Endometrial microvascular endothelial cells (primary cell): Measurements from ENCODE around the gene TPRA1. TPM values are rescaled to one million over a fixed set of nuclear protein-coding genes. Genes with fewer than 3 reads are reported as not detected.

Experiments used
- in situ Hi-C: cut with HindIII; loops from 2 replicates; pipeline ENCODE4 v1.10.0; 2017; ENCODE audit warnings: low sequenced_read_pairs, low pct_unique_long_range_greater_than_20kb; ENCODE audit errors: inconsistent ontology term
- total RNA-seq: library from RNA; depleted of rRNA; stranded (reverse); fragments of >200 nt; gene quantifications from one replicate; pipeline ENCODE4 v1.2.3, GENCODE V29; 2015; ENCODE audit errors: inconsistent ontology term

TPRA1 gene
- total RNA-seq, 1 donor from 2014 or later, result 39.7 TPM

GRCh38 chr3:127598841-127599570, 8.5 kb upstream of the TPRA1 start:
- in situ Hi-C loops, result no loop called here

GRCh38 chr3:127597020-127597771, 6.7 kb upstream of the TPRA1 start:
- in situ Hi-C loops, result no loop called here

DNA sequence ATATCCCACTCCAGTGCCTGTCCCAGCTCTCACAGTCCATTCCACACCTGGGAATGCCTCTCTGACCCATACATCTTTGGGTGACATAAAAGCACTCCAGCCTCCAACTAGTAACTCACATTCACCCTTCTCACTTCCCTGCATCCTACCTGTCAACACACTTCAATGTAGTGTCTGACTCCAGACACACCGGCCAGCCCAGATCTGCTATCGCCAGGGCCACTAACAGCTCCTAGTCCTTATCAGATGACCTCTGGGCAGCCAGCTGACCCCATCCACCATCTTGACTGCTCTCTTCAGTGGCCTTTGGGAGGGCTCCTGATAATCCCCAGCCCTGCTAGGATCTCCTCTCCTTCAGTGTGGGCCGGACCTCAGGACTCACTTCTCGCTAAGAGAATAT, 4.8 kb upstream of the TPRA1 start:
- in situ Hi-C loops, result no loop called here

DNA sequence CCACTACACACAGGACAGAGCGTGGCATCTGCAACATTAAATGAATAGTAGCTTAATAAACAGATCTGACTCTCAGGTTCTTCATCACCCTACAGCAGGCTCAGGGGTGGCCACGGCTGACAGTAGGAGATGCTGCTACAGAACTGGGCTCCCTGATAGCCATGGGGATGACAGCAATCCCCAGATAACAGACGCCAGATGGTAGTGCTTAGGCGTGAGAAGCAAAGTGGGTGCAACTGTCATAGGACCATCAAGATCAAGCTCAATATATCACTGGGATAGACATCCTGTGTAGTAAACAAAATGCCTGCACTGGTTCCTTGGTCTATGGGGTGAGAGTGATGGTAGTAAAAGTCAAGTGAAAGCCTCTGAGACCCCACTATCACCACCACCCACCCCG, 2.6 kb upstream of the TPRA1 start:
- in situ Hi-C loops, result no loop called here

GRCh38 chr3:127590282-127590592, 296 bp downstream of the TPRA1 start:
- in situ Hi-C loops, result no loop called here

DNA sequence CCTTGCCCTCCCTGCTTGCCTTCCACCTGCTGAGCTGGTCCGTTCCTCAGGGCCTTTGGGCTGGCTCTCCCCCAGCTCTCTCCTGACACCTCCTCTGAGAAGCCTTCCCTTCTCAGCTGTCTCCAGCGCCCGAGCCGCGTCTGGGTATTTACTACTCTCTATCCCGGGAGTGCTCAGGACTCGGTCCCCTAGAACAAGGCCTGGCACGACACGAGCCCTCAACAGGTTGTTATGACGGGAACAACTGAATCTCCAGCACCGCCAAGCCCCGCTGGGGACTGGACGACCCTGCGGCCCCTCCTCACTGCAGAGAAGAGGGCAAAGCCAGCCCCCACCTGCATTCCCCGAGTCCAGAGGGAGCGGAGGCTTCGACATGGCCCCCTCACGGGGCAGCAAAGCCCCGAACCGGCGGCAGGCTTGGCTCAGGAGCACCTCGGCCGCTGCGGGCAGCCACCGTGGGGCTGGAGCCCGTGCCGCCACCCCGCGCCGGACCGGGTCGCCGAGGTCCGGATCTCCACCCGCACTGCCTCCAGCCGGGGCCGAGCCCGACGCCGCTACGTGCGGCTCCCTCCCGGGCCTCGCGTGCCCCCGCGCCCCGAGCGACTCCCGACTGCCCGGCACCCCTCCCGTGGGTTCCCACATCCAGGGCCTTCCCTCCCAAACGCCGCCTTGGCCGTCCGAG, 792 bp downstream of the TPRA1 start:
- in situ Hi-C loops, result no loop called here

- in situ Hi-C loops, result no loop called here
Observed at GRCh38 chr3:127588806-127589577, 1.5 kb downstream of the TPRA1 start.

GRCh38 chr3:127587876-127588275, 2.7 kb downstream of the TPRA1 start:
- in situ Hi-C loops, result no loop called here

DNA sequence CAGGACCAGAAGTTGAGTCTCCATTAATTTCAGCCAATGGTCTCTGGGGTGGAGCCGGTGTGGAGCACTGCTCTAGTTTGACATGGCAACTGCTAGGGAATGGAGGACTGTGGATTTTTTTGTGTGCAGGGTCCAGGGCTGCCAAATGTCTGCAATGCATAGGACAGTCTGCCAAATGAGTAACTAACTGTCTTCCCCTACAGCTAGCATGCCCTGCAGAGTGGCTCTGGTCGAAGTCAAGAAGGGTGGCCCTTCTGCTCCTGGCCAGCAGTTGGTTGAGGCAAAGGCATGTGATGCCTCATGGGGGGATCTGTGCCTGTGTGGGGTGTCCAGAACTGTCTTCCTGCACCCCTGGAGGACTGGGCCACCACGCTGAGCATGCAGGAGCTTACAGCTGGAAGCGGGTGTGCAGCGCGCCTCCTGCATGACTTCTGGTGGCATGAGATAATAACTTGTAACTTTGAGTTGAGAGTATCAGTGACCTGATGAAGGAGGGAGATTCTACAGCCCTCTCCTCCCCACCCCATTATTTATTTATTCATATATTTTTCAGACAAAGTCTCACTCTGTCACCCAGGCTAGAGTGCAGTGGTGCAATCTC, 4.6 kb downstream of the TPRA1 start:
- in situ Hi-C loops, result no loop called here

DNA sequence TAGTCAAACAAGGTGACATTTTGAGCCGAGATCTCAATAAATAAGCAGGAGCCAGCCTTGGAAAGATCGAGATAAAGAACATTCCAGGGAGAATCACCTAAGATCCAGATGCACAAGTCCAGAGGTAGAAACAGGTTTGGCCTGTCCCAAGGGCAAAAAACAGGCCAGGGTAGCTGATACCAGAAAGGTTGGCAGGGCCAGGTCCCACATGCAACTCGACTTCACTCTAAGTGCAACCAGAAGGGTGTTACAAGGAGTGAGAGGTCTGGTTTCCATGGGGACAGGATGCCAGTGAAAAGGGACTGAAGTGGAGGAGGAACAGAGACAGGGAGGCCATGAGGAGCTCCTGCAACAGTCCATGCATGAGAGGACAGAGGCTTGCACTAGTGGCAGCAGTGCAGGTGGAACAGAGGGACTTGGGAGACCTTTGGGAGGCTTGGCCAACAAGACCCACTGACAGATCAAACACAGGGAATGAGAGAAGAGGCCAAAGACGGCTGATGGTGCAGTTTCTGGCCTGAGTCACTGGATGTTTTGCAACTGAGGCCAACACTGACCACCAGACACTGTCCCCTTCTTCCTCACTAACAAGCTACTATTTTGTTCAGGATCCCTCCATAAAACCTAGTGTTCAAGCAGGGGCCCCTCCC, 5.2 kb downstream of the TPRA1 start:
- in situ Hi-C loops, result no loop called here

DNA sequence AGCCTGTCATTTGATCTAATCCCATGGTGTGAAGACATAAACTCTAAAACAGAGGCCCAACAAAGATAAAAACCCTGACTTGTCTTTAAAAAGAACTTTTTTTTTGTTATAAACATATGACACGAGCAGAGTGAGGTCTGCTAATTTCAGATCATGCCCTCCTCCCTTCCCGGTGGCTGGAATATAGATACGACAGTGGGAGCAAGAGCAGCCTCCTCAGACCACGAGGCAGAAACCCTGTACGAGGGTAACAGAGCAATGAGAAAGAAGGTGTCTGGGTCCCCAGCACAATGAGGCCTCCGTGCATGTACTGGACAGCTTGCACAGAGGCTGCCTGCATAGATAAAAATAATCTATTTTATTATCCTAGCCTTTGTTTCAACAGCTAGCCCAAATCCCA, 5.8 kb downstream of the TPRA1 start:
- in situ Hi-C loops, result no loop called here

- in situ Hi-C loops, result no loop called here
Observed at GRCh38 chr3:127580327-127581060, 10.0 kb downstream of the TPRA1 start.

GRCh38 chr3:127578802-127579201, 11.7 kb downstream of the TPRA1 start:
- in situ Hi-C loops, result no loop called here

DNA sequence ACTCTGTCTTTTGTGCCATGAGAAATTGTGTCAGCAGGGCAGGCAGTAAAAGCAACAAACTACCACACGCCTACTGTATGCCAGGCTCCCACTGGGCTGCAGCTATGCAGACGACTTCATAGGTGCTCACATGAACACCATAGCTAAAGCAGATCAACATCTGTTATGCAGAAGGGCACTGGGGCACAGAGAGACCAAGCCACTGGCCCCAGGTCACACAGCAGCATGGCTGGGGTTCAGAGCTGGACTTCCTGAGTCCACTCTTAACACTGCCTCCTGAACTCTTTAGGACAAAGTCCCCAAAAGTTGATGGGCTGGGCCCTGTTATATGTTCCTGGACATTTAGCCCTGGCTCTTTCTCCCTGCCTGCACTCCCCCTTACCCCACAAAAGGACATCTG, 12.4 kb downstream of the TPRA1 start:
- in situ Hi-C loops, result no loop called here

DNA sequence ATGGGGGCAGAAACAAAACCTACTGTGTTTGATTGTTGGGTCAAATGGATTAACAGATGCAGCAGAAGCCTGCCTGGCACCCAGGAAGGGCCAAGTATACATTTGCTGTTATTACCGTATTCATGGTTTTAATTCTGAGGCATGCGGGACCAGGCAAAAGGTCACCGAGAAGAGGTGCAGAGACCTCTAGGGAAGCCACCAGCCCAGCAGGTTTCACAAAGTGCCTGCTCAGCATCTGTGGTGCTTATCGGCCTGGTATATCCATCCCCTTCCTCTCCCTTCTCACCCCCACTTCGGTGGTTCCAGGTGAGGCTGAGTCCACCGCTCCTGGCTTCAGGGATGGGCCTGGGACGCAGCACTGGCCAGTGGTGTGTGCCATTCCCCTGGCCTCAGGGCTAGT, 13.1 kb downstream of the TPRA1 start:
- in situ Hi-C loops, result no loop called here

GRCh38 chr3:127574880-127575878, 15.4 kb downstream of the TPRA1 start:
- in situ Hi-C loops, result no loop called here

DNA sequence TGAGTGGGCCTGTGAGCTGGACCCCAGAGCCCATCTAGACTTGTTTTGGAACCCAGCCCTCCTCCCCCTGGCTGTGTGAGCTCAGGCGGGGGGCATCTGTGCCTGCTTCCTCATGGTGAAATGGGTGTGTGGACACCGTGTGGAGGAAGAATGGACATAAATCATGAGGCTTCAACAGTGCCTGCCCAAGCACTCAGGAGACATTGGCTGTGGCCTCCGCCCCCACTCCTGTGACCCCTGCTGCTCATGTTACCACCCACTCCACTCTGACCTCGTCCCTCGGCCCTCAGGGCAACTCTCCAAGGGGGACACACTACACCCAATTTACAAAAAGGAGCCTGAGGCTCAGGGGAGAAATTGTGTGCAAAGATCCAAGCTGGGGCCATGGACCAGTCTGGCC, 16.6 kb downstream of the TPRA1 start:
- in situ Hi-C loops, result no loop called here
